ENCODE data around the gene RANBP10.

The RANBP10 gene

GRCh38 chr16:67710607-67711006 lies 95.8 kb downstream of the RANBP10 start:
- no peaks in the 10 kb centered on the region for H3K27me3 ChIP-seq (ENCODE audit: low read length)
- H3K27ac ChIP-seq (ENCODE audit: low read depth, low read length) = no peak overlapping the region
- H3F3A ChIP-seq (ENCODE audit: insufficient read depth) = no peaks in the 10 kb centered on the region
- no peaks in the 10 kb centered on the region for H3K9me2 ChIP-seq (replicated peaks; ENCODE audit: insufficient read depth, low read length)
- no peaks in the 10 kb centered on the region; the same call in 1 of the 2 replicates for H4K20me1 ChIP-seq (ENCODE audit: low read depth, low read length)
- H2AFZ ChIP-seq (ENCODE audit: low read depth, low read length, severe bottlenecking) = no peak overlapping the region
- H3K36me3 ChIP-seq (ENCODE audit: low read length) = no peaks in the 10 kb centered on the region
- no peak overlapping the region for H3K9ac ChIP-seq (ENCODE audit: low read length)
- peaks cover 86% of the 10 kb centered on the region for H3K79me2 ChIP-seq (ENCODE audit: insufficient read depth, low read length)
- TF ChIP-seq, protein P1, sequence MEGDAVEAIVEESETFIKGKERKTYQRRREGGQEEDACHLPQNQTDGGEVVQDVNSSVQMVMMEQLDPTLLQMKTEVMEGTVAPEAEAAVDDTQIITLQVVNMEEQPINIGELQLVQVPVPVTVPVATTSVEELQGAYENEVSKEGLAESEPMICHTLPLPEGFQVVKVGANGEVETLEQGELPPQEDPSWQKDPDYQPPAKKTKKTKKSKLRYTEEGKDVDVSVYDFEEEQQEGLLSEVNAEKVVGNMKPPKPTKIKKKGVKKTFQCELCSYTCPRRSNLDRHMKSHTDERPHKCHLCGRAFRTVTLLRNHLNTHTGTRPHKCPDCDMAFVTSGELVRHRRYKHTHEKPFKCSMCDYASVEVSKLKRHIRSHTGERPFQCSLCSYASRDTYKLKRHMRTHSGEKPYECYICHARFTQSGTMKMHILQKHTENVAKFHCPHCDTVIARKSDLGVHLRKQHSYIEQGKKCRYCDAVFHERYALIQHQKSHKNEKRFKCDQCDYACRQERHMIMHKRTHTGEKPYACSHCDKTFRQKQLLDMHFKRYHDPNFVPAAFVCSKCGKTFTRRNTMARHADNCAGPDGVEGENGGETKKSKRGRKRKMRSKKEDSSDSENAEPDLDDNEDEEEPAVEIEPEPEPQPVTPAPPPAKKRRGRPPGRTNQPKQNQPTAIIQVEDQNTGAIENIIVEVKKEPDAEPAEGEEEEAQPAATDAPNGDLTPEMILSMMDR (IDR thresholded peaks at IDR 0.05; ENCODE audit: insufficient read depth, low read length, poor library complexity, severe bottlenecking) = no peak
- TF ChIP-seq EZH2phosphoT487 (conservative IDR thresholded peaks at IDR 0.05; ENCODE audit: low read length) = no peak
- no peak overlapping the region for H3K4me2 ChIP-seq (ENCODE audit: low read depth, low read length, poor library complexity, severe bottlenecking)
- H3K4me3 ChIP-seq (ENCODE audit: insufficient read depth, low read length, poor library complexity, severe bottlenecking) = no peak overlapping the region
- no peaks in the 10 kb centered on the region for H3K9me3 ChIP-seq (ENCODE audit: insufficient read depth, low read length)

GRCh38 chr16:67709050-67709449 lies 97.3 kb downstream of the RANBP10 start:
- Histone ChIP-seq H3K27ac (ENCODE audit: low read depth, low read length) (no peak overlapping the region), H3K9ac (ENCODE audit: low read length) (no peak overlapping the region), H3K4me2 (ENCODE audit: low read depth, low read length, poor library complexity, severe bottlenecking) (no peak overlapping the region), H3K27me3 (ENCODE audit: low read length) (no peaks in the 10 kb centered on the region), H2AFZ (ENCODE audit: low read depth, low read length, severe bottlenecking) (no peak overlapping the region), H3F3A (ENCODE audit: insufficient read depth) (no peaks in the 10 kb centered on the region), H3K79me2 (ENCODE audit: insufficient read depth, low read length) (peaks cover 84% of the 10 kb centered on the region), H4K20me1 (ENCODE audit: low read depth, low read length) (no peaks in the 10 kb centered on the region; the same call in 1 of the 2 replicates), H3K4me3 (ENCODE audit: insufficient read depth, low read length, poor library complexity, severe bottlenecking) (no peak overlapping the region), H3K36me3 (ENCODE audit: low read length) (no peaks in the 10 kb centered on the region), H3K9me2 (replicated peaks; ENCODE audit: insufficient read depth, low read length) (no peaks in the 10 kb centered on the region), H3K9me3 (ENCODE audit: insufficient read depth, low read length) (no peaks in the 10 kb centered on the region)
- TF ChIP-seq EZH2phosphoT487 (conservative IDR thresholded peaks at IDR 0.05; ENCODE audit: low read length) = no peak
- TF ChIP-seq, protein P1 (IDR thresholded peaks at IDR 0.05; ENCODE audit: insufficient read depth, low read length, poor library complexity, severe bottlenecking) = no peak

DNA sequence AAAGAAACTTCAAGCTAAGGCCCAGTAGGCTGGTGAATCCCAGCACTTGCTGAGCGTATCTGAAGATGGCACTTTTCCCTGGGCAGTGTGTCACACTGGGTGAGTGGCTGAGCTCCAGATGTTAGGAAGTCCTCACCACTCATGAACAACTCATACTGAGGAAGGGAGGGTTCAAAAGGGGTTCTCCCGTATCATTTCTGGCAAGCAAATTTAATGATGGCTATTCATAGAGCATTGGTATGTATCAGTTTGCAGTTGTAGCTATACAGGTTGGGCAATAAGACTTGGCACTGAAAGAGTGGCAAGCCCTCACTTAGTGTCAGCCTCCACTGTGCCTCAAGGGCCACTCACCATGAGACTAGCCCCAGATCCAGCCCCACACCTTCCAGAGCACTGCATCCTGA lies 98.0 kb downstream of the RANBP10 start:
- H3F3A ChIP-seq (ENCODE audit: insufficient read depth) = no peaks in the 10 kb centered on the region
- no peak overlapping the region for H2AFZ ChIP-seq (ENCODE audit: low read depth, low read length, severe bottlenecking)
- H3K27me3 ChIP-seq (ENCODE audit: low read length) = no peaks in the 10 kb centered on the region
- H3K4me3 ChIP-seq (ENCODE audit: insufficient read depth, low read length, poor library complexity, severe bottlenecking) = no peak overlapping the region
- H3K9ac ChIP-seq (ENCODE audit: low read length) = no peak overlapping the region
- H4K20me1 ChIP-seq (ENCODE audit: low read depth, low read length) = no peaks in the 10 kb centered on the region
- TF ChIP-seq EZH2phosphoT487 (conservative IDR thresholded peaks at IDR 0.05; ENCODE audit: low read length) = no peak
- TF ChIP-seq, protein P1 (IDR thresholded peaks at IDR 0.05; ENCODE audit: insufficient read depth, low read length, poor library complexity, severe bottlenecking) = no peak
- H3K79me2 ChIP-seq (ENCODE audit: insufficient read depth, low read length) = peaks cover 82% of the 10 kb centered on the region
- H3K36me3 ChIP-seq (ENCODE audit: low read length) = no peaks in the 10 kb centered on the region
- no peak overlapping the region for H3K4me2 ChIP-seq (ENCODE audit: low read depth, low read length, poor library complexity, severe bottlenecking)
- H3K9me2 ChIP-seq (replicated peaks; ENCODE audit: insufficient read depth, low read length) = no peaks in the 10 kb centered on the region
- no peaks in the 10 kb centered on the region for H3K9me3 ChIP-seq (ENCODE audit: insufficient read depth, low read length)
- H3K27ac ChIP-seq (ENCODE audit: low read depth, low read length) = no peak overlapping the region
